ENCODE measurements around the gene LILRA6. TPM values are rescaled to one million over a fixed set of nuclear protein-coding genes. Genes with fewer than 3 reads are reported as not detected.

LILRA6 gene
- total RNA-seq, 1 donor from 2014 or later, result not detected

GRCh38 chr19:54211235-54211634, 31.4 kb downstream of the LILRA6 start:
- Mint-ChIP-seq H3K27ac (ENCODE audit: unreplicated experiment) (peak overlapping the region; percentile 85), H3K4me1 (ENCODE audit: low read depth) (peaks cover 44% of the 10 kb centered on the region), H3K27me3 (ENCODE audit: low read depth) (no peaks in the 10 kb centered on the region), H3K36me3 (ENCODE audit: low read depth) (peaks cover 19% of the 10 kb centered on the region), H3K4me3 (ENCODE audit: unreplicated experiment) (no peak overlapping the region), H3K9me3 (ENCODE audit: low read depth) (no peaks in the 10 kb centered on the region)
- TF ChIP-seq CTCF (IDR thresholded peaks at IDR 0.05), result no peak
- DNase-seq (ENCODE audit: low spot score), result no peak

DNA sequence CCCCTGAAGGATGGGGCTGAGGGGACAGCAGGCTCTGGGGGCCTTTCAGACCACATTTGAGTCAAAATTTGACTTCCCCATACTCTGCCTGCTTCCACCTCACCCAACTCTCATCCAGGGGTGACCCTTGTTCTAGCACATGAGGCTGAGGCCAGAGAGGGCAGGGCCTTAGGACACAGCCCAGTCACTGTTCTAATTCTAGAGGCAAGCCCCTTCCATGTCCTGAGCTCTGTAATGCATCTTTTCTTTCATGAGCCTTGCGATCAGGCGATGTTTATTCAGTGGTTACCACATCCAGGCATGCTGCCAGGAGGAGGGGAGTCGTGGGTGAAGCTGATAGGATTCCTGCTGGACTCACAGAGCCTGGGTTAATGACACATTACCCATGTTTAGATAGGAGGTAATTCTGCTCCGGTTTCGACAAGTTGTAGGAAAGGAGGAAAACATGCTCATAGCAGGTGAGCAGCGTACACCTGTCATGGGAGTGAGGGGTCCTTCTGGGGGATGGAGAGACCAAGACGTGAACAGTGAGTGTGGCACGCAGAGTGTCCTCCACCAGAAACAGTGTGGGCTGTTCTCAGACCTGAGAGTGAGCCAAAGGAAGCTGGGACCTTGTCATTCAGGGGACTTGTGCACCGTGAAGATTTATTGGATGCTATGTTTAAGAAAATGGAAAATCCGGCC, 32.6 kb downstream of the LILRA6 start:
- Mint-ChIP-seq H3K4me3 (ENCODE audit: unreplicated experiment) (no peak overlapping the region), H3K36me3 (ENCODE audit: low read depth) (peaks cover 19% of the 10 kb centered on the region), H3K27me3 (ENCODE audit: low read depth) (no peaks in the 10 kb centered on the region), H3K27ac (ENCODE audit: unreplicated experiment) (peak overlapping the region; percentile 85), H3K4me1 (ENCODE audit: low read depth) (peaks cover 51% of the 10 kb centered on the region), H3K9me3 (ENCODE audit: low read depth) (no peaks in the 10 kb centered on the region)
- TF ChIP-seq CTCF (IDR thresholded peaks at IDR 0.05), result no peak
- no peak for DNase-seq (ENCODE audit: low spot score)

DNA sequence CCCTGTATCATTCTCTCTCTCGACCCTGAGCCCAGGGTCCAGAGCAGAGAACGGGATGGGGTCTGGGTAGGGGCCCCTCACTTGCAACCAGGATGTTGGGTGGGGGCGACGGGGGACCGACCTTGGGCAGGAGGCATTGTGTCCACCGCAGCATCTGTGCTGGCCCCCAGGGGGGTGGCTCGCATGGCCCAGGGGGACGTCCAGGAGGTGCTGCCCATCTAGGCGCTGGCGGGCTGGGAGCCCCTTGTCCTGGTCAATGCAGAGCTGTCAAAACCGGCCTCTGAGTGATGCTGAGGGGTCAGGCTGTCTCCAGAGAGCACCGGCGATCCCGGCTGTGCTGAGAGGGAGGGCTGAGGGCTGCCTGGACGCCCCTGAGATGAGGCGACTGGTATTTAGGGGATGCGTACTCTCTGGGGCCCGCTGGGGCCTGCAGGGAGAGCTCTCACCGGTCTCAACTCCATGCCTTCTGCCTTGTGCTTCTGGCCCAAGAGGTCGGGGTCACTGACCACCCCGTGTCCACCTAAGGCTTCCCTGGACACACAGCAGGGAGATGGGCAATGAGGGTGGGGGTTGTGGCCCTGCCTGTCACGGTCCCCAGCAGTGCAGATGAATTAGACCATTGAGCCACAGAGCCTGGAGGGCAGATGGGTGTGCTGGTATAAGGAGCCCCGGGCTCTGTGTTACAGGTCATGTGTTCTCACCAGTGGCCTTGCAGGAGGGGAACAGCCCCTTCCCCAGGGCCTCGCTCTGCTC, 33.4 kb downstream of the LILRA6 start:
- no peak for TF ChIP-seq CTCF (IDR thresholded peaks at IDR 0.05)
- H3K9me3 Mint-ChIP-seq (ENCODE audit: low read depth), result no peaks in the 10 kb centered on the region
- peaks cover 21% of the 10 kb centered on the region for H3K36me3 Mint-ChIP-seq (ENCODE audit: low read depth)
- no peak for DNase-seq (ENCODE audit: low spot score)
- peak overlapping the region; percentile 85 for H3K27ac Mint-ChIP-seq (ENCODE audit: unreplicated experiment)
- no peaks in the 10 kb centered on the region for H3K27me3 Mint-ChIP-seq (ENCODE audit: low read depth)
- no peak overlapping the region for H3K4me3 Mint-ChIP-seq (ENCODE audit: unreplicated experiment)
- H3K4me1 Mint-ChIP-seq (ENCODE audit: low read depth), result peaks cover 58% of the 10 kb centered on the region

- DNase-seq (ENCODE audit: low spot score), result no peak
- no peak for TF ChIP-seq CTCF (IDR thresholded peaks at IDR 0.05)
- Mint-ChIP-seq H3K4me1 (ENCODE audit: low read depth) (peaks cover 63% of the 10 kb centered on the region), H3K36me3 (ENCODE audit: low read depth) (peaks cover 21% of the 10 kb centered on the region), H3K27ac (ENCODE audit: unreplicated experiment) (peak overlapping the region; percentile 85), H3K27me3 (ENCODE audit: low read depth) (no peaks in the 10 kb centered on the region), H3K9me3 (ENCODE audit: low read depth) (no peaks in the 10 kb centered on the region), H3K4me3 (ENCODE audit: unreplicated experiment) (no peak overlapping the region)
Observed at GRCh38 chr19:54208784-54209057, 33.9 kb downstream of the LILRA6 start.

DNA sequence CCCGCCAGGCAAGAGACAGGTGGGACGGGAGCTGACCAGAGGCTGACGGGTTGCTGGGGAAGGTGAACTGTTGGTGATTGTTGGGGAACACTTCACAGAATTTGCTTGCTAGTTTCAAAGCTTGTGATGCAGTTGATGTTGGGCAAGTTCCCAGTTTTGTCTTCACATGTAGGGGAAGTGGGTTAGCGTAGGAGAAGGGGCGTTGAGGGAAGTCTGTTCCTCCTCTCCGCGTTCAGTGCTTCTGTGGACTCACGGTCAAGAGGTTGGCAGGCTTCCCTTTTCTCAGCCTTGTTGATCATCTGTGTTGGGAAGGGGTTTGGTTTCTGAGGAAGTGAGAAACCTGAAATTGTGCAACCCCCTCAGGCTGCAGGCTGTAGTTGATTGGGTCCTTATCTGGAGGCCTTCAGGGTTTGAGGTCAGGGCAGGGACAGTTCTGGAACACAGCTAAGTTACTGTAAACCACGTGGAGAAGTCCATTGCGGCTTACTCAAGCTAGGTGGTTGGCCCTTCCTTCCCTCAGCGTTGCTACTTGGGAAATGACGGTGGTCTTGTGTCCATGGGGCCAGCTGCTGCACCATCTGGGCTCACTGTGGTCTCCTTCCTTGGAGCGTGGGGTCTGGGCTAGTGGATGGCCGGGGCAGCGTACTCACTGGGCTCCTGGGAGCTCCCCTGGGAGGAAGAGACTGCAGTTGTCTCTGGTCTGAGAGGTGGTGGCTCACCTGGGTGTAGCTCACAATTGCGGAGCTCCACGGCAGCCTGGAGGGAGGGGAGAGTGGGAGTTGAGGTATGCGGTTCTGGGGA, 34.4 kb downstream of the LILRA6 start:
- H3K27me3 Mint-ChIP-seq (ENCODE audit: low read depth), result no peaks in the 10 kb centered on the region
- peaks cover 69% of the 10 kb centered on the region for H3K4me1 Mint-ChIP-seq (ENCODE audit: low read depth)
- peak overlapping the region; percentile 85 for H3K27ac Mint-ChIP-seq (ENCODE audit: unreplicated experiment)
- H3K9me3 Mint-ChIP-seq (ENCODE audit: low read depth), result no peaks in the 10 kb centered on the region
- DNase-seq (ENCODE audit: low spot score), result no peak
- no peak overlapping the region for H3K4me3 Mint-ChIP-seq (ENCODE audit: unreplicated experiment)
- H3K36me3 Mint-ChIP-seq (ENCODE audit: low read depth), result peaks cover 22% of the 10 kb centered on the region
- TF ChIP-seq CTCF (IDR thresholded peaks at IDR 0.05), result no peak
